Esophagus squamous epithelium (tissue), 4 donors: Measurements from ENCODE around the gene KIF1A.

ENCODE experiments used
- POLR2A ChIP-seq, 4 donors: fragments of 450-650 bp; IDR thresholded peaks; one replicate each; pipeline ENCODE4 v1.6.1; 2017; ENCODE audit warnings: antibody characterized with exemption in 4 of 4, mild to moderate bottlenecking in 4 of 4, moderate library complexity in 3 of 4
- TF ChIP-seq, protein P1 (sequence below), 6 experiments: fragments of 450-650 bp in 4 of 6; fragments of 200-600 bp in 2 of 6; sonication (generic) in 2 of 6; IDR thresholded peaks; one replicate each; pipeline ENCODE4 v1.5.1; 2016 to 2019; ENCODE audit warnings: antibody characterized with exemption in 6 of 6, mild to moderate bottlenecking in 4 of 6, moderate library complexity in 4 of 6

DNA sequence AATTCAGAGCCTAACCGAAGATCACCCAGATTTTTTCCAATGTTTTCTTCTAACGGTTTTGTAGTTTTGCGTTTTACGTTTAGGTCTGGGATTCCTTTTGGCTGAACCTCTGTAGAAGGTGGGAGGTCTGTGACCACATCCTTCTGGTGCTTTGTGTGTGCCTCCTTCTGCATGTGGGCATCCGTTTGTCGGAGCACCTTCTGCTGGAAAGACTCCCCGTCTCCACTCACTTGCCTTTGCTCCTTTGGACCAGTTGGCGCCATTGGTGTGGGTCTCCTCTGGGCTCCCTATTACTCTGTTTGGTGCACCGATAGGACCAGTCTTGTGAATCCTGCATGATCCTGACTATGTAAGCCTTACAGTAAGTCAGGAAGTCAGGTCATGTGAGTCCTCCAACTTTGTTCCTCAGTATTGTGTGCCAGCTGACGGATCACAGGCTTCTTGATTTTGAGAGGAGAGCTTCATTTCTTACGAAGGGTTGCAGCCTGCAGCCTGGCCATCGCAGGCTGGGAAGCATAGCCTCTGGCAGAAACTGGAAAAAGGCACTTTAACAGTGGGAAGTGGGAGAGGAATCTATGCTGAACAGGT is 114.7 kb downstream of the KIF1A start:
- TF ChIP-seq, protein P1, sequence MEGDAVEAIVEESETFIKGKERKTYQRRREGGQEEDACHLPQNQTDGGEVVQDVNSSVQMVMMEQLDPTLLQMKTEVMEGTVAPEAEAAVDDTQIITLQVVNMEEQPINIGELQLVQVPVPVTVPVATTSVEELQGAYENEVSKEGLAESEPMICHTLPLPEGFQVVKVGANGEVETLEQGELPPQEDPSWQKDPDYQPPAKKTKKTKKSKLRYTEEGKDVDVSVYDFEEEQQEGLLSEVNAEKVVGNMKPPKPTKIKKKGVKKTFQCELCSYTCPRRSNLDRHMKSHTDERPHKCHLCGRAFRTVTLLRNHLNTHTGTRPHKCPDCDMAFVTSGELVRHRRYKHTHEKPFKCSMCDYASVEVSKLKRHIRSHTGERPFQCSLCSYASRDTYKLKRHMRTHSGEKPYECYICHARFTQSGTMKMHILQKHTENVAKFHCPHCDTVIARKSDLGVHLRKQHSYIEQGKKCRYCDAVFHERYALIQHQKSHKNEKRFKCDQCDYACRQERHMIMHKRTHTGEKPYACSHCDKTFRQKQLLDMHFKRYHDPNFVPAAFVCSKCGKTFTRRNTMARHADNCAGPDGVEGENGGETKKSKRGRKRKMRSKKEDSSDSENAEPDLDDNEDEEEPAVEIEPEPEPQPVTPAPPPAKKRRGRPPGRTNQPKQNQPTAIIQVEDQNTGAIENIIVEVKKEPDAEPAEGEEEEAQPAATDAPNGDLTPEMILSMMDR (IDR thresholded peaks at IDR 0.05): no peak
- no peak for TF ChIP-seq POLR2A (IDR thresholded peaks at IDR 0.05)
